Subcutaneous abdominal adipose tissue (tissue), 5 donors: Measurements from ENCODE around the gene COX19.

Experiments used
- H3K27ac ChIP-seq: one replicate; pipeline ENCODE4 v1.7.0; 2013; ENCODE audit warnings: low read depth, mild to moderate bottlenecking, inconsistent platforms, low read length, moderate library complexity
- H3K27me3 ChIP-seq, 5 donors: one replicate each; pipeline ENCODE4 v1.7.0; 2013; ENCODE audit warnings: low read length in 5 of 5, inconsistent platforms in 1 of 5; ENCODE audit not compliant: control insufficient read depth in 5 of 5, insufficient read depth in 4 of 5
- H3K36me3 ChIP-seq, 5 donors: one replicate each; pipeline ENCODE4 v1.7.0; 2013; ENCODE audit warnings: low read length in 5 of 5; ENCODE audit not compliant: control insufficient read depth in 5 of 5, insufficient read depth in 5 of 5
- H3K4me1 ChIP-seq, 5 donors: one replicate each; pipeline ENCODE4 v1.7.0; 2013; ENCODE audit warnings: low read length in 5 of 5, mild to moderate bottlenecking in 3 of 5, moderate library complexity in 1 of 5; ENCODE audit not compliant: control insufficient read depth in 5 of 5, insufficient read depth in 5 of 5
- H3K4me3 ChIP-seq, 5 donors: one replicate each; pipeline ENCODE4 v1.7.0; 2013; ENCODE audit warnings: low read length in 5 of 5, low read depth in 1 of 5
- H3K9ac ChIP-seq, 5 donors: one replicate each; pipeline ENCODE4 v1.7.0; 2013; ENCODE audit warnings: low read length in 5 of 5, mild to moderate bottlenecking in 4 of 5, moderate library complexity in 3 of 5
- H3K9me3 ChIP-seq, 5 donors: one replicate each; pipeline ENCODE4 v1.7.0; 2013; ENCODE audit warnings: low read length in 5 of 5; ENCODE audit not compliant: control insufficient read depth in 5 of 5
- donor health status: healthy.
- donor health status: healthy.
- donor health status: healthy.
- donor health status: healthy.
- donor health status: healthy.

Gene COX19

GRCh38 chr7:985915-986741 is 10.8 kb upstream of the COX19 start:
- peaks cover 46 to 67% (median 52%) of the 10 kb centered on the region in 5 donors for H3K27me3 ChIP-seq

GRCh38 chr7:985127-985416 is 9.7 kb upstream of the COX19 start:
- Histone ChIP-seq H3K4me1 (peaks cover 0 to 7% (median 0%) of the 10 kb centered on the region in 5 donors), H3K9ac (no peak overlapping the region), H3K36me3 (no peaks in the 10 kb centered on the region), H3K4me3 (no peak overlapping the region), H3K9me3 (no peaks in the 10 kb centered on the region), H3K27ac (no peak overlapping the region), H3K27me3 (peaks cover 43 to 61% (median 50%) of the 10 kb centered on the region in 5 donors)

More at GRCh38 chr7:985915-986741, 10.8 kb upstream of the COX19 start:
- Histone ChIP-seq H3K9me3 (no peaks in the 10 kb centered on the region), H3K27ac (no peak overlapping the region), H3K36me3 (no peaks in the 10 kb centered on the region), H3K4me3 (no peak overlapping the region), H3K9ac (no peak overlapping the region), H3K4me1 (peaks cover 0 to 3% (median 0%) of the 10 kb centered on the region in 5 donors)

- Histone ChIP-seq H3K4me1 (peaks cover 0 to 7% (median 0%) of the 10 kb centered on the region in 5 donors), H3K4me3 (no peak overlapping the region), H3K27me3 (peaks cover 43 to 61% (median 48%) of the 10 kb centered on the region in 5 donors), H3K27ac (no peak overlapping the region), H3K36me3 (no peaks in the 10 kb centered on the region), H3K9me3 (no peaks in the 10 kb centered on the region), H3K9ac (no peak overlapping the region)
Measured at GRCh38 chr7:984361-985126, 9.2 kb upstream of the COX19 start.

GRCh38 chr7:983616-984071 is 8.3 kb upstream of the COX19 start:
- Histone ChIP-seq H3K27ac (no peak overlapping the region), H3K36me3 (no peaks in the 10 kb centered on the region), H3K9me3 (peaks cover 0 to 3% (median 0%) of the 10 kb centered on the region in 5 donors), H3K27me3 (peaks cover 40 to 56% (median 45%) of the 10 kb centered on the region in 5 donors), H3K4me3 (no peak overlapping the region), H3K9ac (no peak overlapping the region), H3K4me1 (peaks cover 0 to 7% (median 0%) of the 10 kb centered on the region in 5 donors)

GRCh38 chr7:983004-983615 is 7.8 kb upstream of the COX19 start, which contains the start of gene CYP2W1:
Gene CYP2W1 (plus strand): TSS chr7:983181. CDS start chr7:983212, 31 bp downstream.
- Histone ChIP-seq H3K4me3 (no peak within 1 kb of the TSS), H3K9me3 (peaks cover 0 to 4% (median 0%) of the 10 kb centered on the region in 5 donors), H3K9ac (no peak within 1 kb of the TSS), H3K27me3 (peaks cover 34 to 51% (median 40%) of the 10 kb centered on the region in 5 donors), H3K4me1 (peaks cover 0 to 4% (median 0%) of the 10 kb centered on the region in 5 donors), H3K27ac (no peak within 1 kb of the TSS), H3K36me3 (no peaks in the 10 kb centered on the region)

- Histone ChIP-seq H3K4me1 (peaks cover 0 to 4% (median 0%) of the 10 kb centered on the region in 5 donors), H3K27me3 (peaks cover 31 to 46% (median 34%) of the 10 kb centered on the region in 5 donors), H3K27ac (no peak overlapping the region), H3K9me3 (peaks cover 0 to 4% (median 0%) of the 10 kb centered on the region in 5 donors), H3K4me3 (no peak overlapping the region), H3K36me3 (no peaks in the 10 kb centered on the region), H3K9ac (no peak overlapping the region)
Measured at GRCh38 chr7:982511-983003, 7.2 kb upstream of the COX19 start.

GRCh38 chr7:981793-982510 is 6.6 kb upstream of the COX19 start:
- Histone ChIP-seq H3K9ac (no peak overlapping the region), H3K4me1 (peaks cover 0 to 4% (median 0%) of the 10 kb centered on the region in 5 donors), H3K4me3 (no peak overlapping the region), H3K27ac (no peak overlapping the region), H3K36me3 (no peaks in the 10 kb centered on the region), H3K9me3 (peaks cover 0 to 4% (median 0%) of the 10 kb centered on the region in 5 donors), H3K27me3 (peaks cover 25 to 40% (median 29%) of the 10 kb centered on the region in 5 donors)

GRCh38 chr7:979886-980571 is 4.7 kb upstream of the COX19 start:
- H3K9me3 ChIP-seq = peaks cover 0 to 4% (median 0%) of the 10 kb centered on the region in 5 donors
- H3K4me3 ChIP-seq = no peak overlapping the region
- peaks cover 0 to 9% (median 5%) of the 10 kb centered on the region in 5 donors for H3K4me1 ChIP-seq
- H3K36me3 ChIP-seq = no peaks in the 10 kb centered on the region
- H3K27ac ChIP-seq = no peak overlapping the region
- H3K27me3 ChIP-seq = peaks cover 6 to 20% (median 10%) of the 10 kb centered on the region in 5 donors
- H3K9ac ChIP-seq = no peak overlapping the region

GRCh38 chr7:979151-979550 is 3.8 kb upstream of the COX19 start:
- Histone ChIP-seq H3K9ac (no peak overlapping the region), H3K9me3 (peaks cover 0 to 4% (median 0%) of the 10 kb centered on the region in 5 donors), H3K4me3 (no peak overlapping the region), H3K4me1 (peaks cover 0 to 14% (median 13%) of the 10 kb centered on the region in 5 donors), H3K27ac (no peak overlapping the region), H3K36me3 (no peaks in the 10 kb centered on the region), H3K27me3 (peaks cover 4 to 13% (median 9%) of the 10 kb centered on the region in 5 donors)
